Choroid plexus epithelial cell (primary cell): ENCODE results near the gene SPAG8.

ENCODE experiments used
- DNase-seq: peaks from one replicate; pipeline ENCODE4 v3.0.0-alpha.2; 2010; ENCODE audit warnings: low read depth
- H3K4me3 ChIP-seq: 2 replicates; pipeline ENCODE4 v1.5.1; 2011; ENCODE audit warnings: low read depth, mild to moderate bottlenecking, control low read depth, low read length, moderate library complexity
- CTCF ChIP-seq: conservative IDR thresholded peaks from 2 replicates; pipeline ENCODE4 v1.5.1; 2011; ENCODE audit warnings: low read depth, mild to moderate bottlenecking, control low read depth, inconsistent platforms, low read length, moderate library complexity

Gene SPAG8

GRCh38 chr9:35789541-35789940 is 22.5 kb downstream of the SPAG8 start:
- no peak overlapping the region for H3K4me3 ChIP-seq

GRCh38 chr9:35783418-35783817 is 28.6 kb downstream of the SPAG8 start:
- TF ChIP-seq CTCF: no peak
- no peak for DNase-seq

More at GRCh38 chr9:35789541-35789940, 22.5 kb downstream of the SPAG8 start:
- DNase-seq: no peak
- TF ChIP-seq CTCF: no peak

GRCh38 chr9:35781066-35781465 is 31.0 kb downstream of the SPAG8 start:
- H3K4me3 ChIP-seq: no peak overlapping the region
- no peak for TF ChIP-seq CTCF
- DNase-seq: no peak

More at GRCh38 chr9:35783418-35783817, 28.6 kb downstream of the SPAG8 start:
- no peak overlapping the region for H3K4me3 ChIP-seq

- no peak for DNase-seq
- no peak overlapping the region for H3K4me3 ChIP-seq
- TF ChIP-seq CTCF: no peak
These were observed 33.6 kb downstream of the SPAG8 start for GRCh38 chr9:35778496-35778895.

- no peak for DNase-seq
- TF ChIP-seq CTCF: no peak
- no peak overlapping the region for H3K4me3 ChIP-seq
These were observed 36.0 kb downstream of the SPAG8 start for GRCh38 chr9:35776018-35776417.

DNA sequence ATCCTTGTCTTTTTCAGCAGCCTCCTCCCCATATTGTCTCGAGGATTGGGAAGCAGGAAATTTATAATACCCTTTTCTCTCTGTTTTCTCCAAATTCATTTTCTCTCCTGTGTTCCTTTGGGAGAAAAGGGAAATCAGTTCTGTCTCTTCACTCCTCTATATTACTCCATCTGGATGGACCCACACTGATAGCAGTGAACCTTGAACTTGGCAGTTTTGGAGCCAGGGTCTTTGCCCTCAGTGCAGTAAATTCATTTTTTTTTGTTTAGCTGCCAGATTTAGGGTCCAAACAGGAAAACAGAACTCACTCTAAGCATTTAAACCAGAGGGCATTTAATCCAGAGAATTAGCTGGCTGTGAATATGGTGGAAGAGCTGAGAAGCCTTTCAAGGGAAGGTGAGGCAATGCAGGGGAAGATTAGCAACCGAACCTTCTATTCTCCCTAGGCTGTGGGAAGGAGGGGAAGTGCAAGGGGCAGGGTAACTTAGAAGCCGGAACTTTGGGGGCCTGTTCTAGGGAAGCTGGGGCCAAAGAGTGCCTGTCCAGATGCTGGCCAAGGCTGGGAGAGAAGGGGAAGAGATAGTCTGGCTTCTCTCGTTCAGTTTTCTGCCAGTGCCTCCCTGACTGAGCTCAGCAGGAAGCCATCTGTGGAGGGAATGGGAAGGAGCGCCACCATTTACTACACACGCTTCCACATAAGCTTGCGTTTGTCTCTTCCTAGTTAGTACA is 37.0 kb downstream of the SPAG8 start:
- DNase-seq: no peak
- TF ChIP-seq CTCF: no peak
- H3K4me3 ChIP-seq: no peak overlapping the region

DNA sequence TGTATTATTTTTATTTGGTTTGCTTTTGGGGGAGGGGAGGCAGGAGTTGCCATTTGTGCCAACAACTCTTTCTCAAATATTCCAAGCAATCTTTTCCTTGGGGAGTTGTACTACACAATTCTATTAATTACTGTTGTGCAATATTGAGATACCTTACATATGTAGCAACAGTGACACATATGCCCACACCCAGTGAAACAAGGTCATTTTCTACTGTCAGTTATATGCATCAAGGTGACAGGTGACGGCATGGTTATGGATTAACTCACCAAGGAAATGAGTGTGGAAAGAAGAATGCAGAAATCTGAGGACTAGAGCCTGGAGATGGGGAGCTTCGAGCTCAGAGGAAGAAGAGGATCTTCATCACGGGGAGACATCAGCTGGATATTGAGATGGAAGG is 40.1 kb downstream of the SPAG8 start:
- no peak overlapping the region for H3K4me3 ChIP-seq
- no peak for TF ChIP-seq CTCF
- DNase-seq: no peak
